K562 (cell line): ENCODE results near the gene LGALS8. TPM values are rescaled to one million over a fixed set of nuclear protein-coding genes. Genes with fewer than 3 reads are reported as not detected.
A peak's percentile ranks its signal among the peaks of the same experiment; 100 is the strongest.

ENCODE experiments used
- CEBPZ ChIP-seq: fragments of 150-350 bp; IDR thresholded peaks from 2 replicates; pipeline ENCODE4 v1.6.1; 2014; ENCODE audit warnings: low read depth, mild to moderate bottlenecking, low read length, borderline replicate concordance
- CXXC5 ChIP-seq: fragments of 250-450 bp; sonication (Bioruptor Pico); IDR thresholded peaks from 2 replicates; pipeline ENCODE4 v1.8.0; 2022; ENCODE audit warnings: inconsistent platforms, mild to moderate bottlenecking, moderate library complexity
- ESRRA ChIP-seq: fragments of 450-650 bp; IDR thresholded peaks from 2 replicates; pipeline ENCODE4 v1.6.1; 2014; ENCODE audit warnings: low read depth, mild to moderate bottlenecking, moderate library complexity, borderline replicate concordance
- FOSL1 ChIP-seq: fragments of 200-800 bp; sonication (Bioruptor generic); conservative IDR thresholded peaks from 2 replicates; pipeline ENCODE4 v1.6.1; 2016; ENCODE audit warnings: missing genetic modification characterization, missing compliant biosample characterization
- HOMEZ ChIP-seq: fragments of 250-450 bp; sonication (Bioruptor Pico); IDR thresholded peaks from 2 replicates; pipeline ENCODE4 v1.4.0; 2020; ENCODE audit warnings: mild to moderate bottlenecking, moderate library complexity
- LCOR ChIP-seq: sonication (generic); formaldehyde crosslinking; IDR thresholded peaks from 2 replicates; pipeline ENCODE4 v1.8.0; 2022; ENCODE audit warnings: mild to moderate bottlenecking, missing genetic modification reagents
- MBD2 ChIP-seq: sonication (generic); IDR thresholded peaks from 2 replicates; pipeline ENCODE4 v1.6.1; 2016; ENCODE audit warnings: low read depth, borderline replicate concordance
- MYC ChIP-seq, 2 experiments: fragments of 250-450 bp in 1 of 2; sonication (Bioruptor Pico) in 1 of 2; IDR thresholded peaks; 2 replicates each; pipeline versions ENCODE4 v1.5.1 to v1.6.1; 2012 to 2021; ENCODE audit warnings: low read depth in 2 of 2, borderline replicate concordance in 1 of 2, improper control_type of control experiment in 1 of 2, low read length in 1 of 2, mild to moderate bottlenecking in 1 of 2, moderate library complexity in 1 of 2
- PREB ChIP-seq: sonication (generic); formaldehyde crosslinking; IDR thresholded peaks from 2 replicates; pipeline ENCODE4 v1.8.1; 2023; ENCODE audit warnings: mild to moderate bottlenecking, missing genetic modification reagents
- RAD51 ChIP-seq: fragments of 450-650 bp; IDR thresholded peaks from 2 replicates; pipeline ENCODE4 v1.7.1; 2016; ENCODE audit warnings: low read depth, mild to moderate bottlenecking, borderline replicate concordance
- RHOXF2B ChIP-seq: fragments of 250-450 bp; sonication (Bioruptor Pico); conservative IDR thresholded peaks from 2 replicates; pipeline ENCODE4 v1.5.1; 2021
- SAFB2 ChIP-seq: fragments of 200-400 bp; formaldehyde crosslinking; IDR thresholded peaks from 2 replicates; pipeline ENCODE4 v1.6.1; 2018; ENCODE audit warnings: borderline replicate concordance, low read length, low read depth, moderate library complexity; ENCODE audit not compliant: severe bottlenecking
- STAT5B ChIP-seq: fragments of 250-450 bp; sonication (Bioruptor Pico); IDR thresholded peaks from 2 replicates; pipeline ENCODE4 v1.8.0; 2021; ENCODE audit warnings: mild to moderate bottlenecking, inconsistent platforms
- ZBTB34 ChIP-seq: fragments of 250-450 bp; sonication (Bioruptor Pico); IDR thresholded peaks from 2 replicates; pipeline ENCODE4 v1.8.0; 2021; ENCODE audit warnings: mild to moderate bottlenecking, moderate library complexity
- ZFP91 ChIP-seq: sonication (generic); formaldehyde crosslinking; IDR thresholded peaks from 2 replicates; pipeline ENCODE4 v1.8.0; 2022; ENCODE audit warnings: mild to moderate bottlenecking, missing genetic modification reagents
- ZNF41 ChIP-seq: fragments of 250-450 bp; sonication (Bioruptor Pico); conservative IDR thresholded peaks from 2 replicates; pipeline ENCODE4 v1.4.0; 2020; ENCODE audit warnings: mild to moderate bottlenecking
- ZZZ3 ChIP-seq: fragments of 450-650 bp; IDR thresholded peaks from 2 replicates; pipeline ENCODE4 v1.6.1; 2016; ENCODE audit warnings: antibody characterized with exemption, mild to moderate bottlenecking, moderate library complexity
- polyA plus RNA-seq, 8 experiments: library from polyadenylated mRNA; depleted of rRNA in 4 of 8; stranded (reverse) in 5 of 8; unstranded in 3 of 8; fragments of >200 nt; fragmentation: Nextera tagmentation in 2 of 8; fragmentation: Illumina TruSeq in 1 of 8; extraction: Ambion mirVana in 2 of 8; extraction: Trizol in 1 of 8; gene quantifications; 2 replicates each; pipeline versions ENCODE4 v1.2.1 to v1.2.3, GENCODE V29; 2011 to 2014; ENCODE audit warnings: inconsistent platforms in 1 of 8, missing spikeins in 1 of 8
- total RNA-seq, 7 experiments: library from RNA; depleted of rRNA in 6 of 7; stranded (reverse); fragments of >200 nt in 6 of 7; fragmentation: Illumina TruSeq in 2 of 7; extraction: Trizol in 2 of 7; gene quantifications; 2 replicates each; pipeline versions ENCODE4 v1.2.1 to v1.2.3, GENCODE V29; 2011 to 2021; ENCODE audit warnings: low replicate concordance in 1 of 7

The LGALS8 gene
- total and polyA plus RNA-seq, 9 of the 15 experiments (the other 6 are each of a cell fraction or from before 2014, with no cell fraction given): 57.4 to 87.7 (median 70.3) TPM

GRCh38 chr1:236550961-236551851 lies 27.4 kb downstream of the LGALS8 start (continued):
- TF ChIP-seq MYC (IDR thresholded peaks at IDR 0.05; ENCODE audit: low read depth, low read length): no peak
- no peak for TF ChIP-seq MYC (CRISPR knock-in tag; IDR thresholded peaks at IDR 0.05; ENCODE audit: borderline replicate concordance, low read depth)
- TF ChIP-seq PREB (CRISPR knock-in tag): no peak
- no peak for TF ChIP-seq ZBTB34 (CRISPR knock-in tag)
- TF ChIP-seq MBD2: no peak
- TF ChIP-seq RAD51: no peak
- no peak; the same call in 1 of the 2 replicates for TF ChIP-seq RHOXF2B (CRISPR knock-in tag)
- TF ChIP-seq HOMEZ (CRISPR knock-in tag): no peak
- no peak for TF ChIP-seq STAT5B (CRISPR knock-in tag)
- peak; percentile 82 for TF ChIP-seq FOSL1 (tag)
- no peak for TF ChIP-seq ZFP91 (CRISPR knock-in tag)
- TF ChIP-seq LCOR (CRISPR knock-in tag): no peak; the same call in 1 of the 2 replicates
- TF ChIP-seq CXXC5 (CRISPR knock-in tag): no peak
- TF ChIP-seq CEBPZ: no peak
- no peak for TF ChIP-seq ZZZ3
- peak; percentile 74; the same call in 1 of the 2 replicates for TF ChIP-seq ZNF41 (CRISPR knock-in tag)
- peak; percentile 69; the same call in 1 of the 2 replicates for TF ChIP-seq ESRRA
- no peak for TF ChIP-seq SAFB2
